SKM-1 (cell line): ENCODE data around the gene BICRA.
A peak's percentile ranks its signal among the peaks of the same experiment; 100 is the strongest.
"Not testable (repeated sequence)": the region's sequence is repeated elsewhere in the genome, so short reads cannot be mapped to it uniquely, and the experiment has no call there.

Experiments
- DNase-seq: peaks from one replicate; lab custom pipeline; 2025; ENCODE audit not compliant: unreplicated experiment; lab: John Stamatoyannopoulos, UW

The BICRA gene

DNA sequence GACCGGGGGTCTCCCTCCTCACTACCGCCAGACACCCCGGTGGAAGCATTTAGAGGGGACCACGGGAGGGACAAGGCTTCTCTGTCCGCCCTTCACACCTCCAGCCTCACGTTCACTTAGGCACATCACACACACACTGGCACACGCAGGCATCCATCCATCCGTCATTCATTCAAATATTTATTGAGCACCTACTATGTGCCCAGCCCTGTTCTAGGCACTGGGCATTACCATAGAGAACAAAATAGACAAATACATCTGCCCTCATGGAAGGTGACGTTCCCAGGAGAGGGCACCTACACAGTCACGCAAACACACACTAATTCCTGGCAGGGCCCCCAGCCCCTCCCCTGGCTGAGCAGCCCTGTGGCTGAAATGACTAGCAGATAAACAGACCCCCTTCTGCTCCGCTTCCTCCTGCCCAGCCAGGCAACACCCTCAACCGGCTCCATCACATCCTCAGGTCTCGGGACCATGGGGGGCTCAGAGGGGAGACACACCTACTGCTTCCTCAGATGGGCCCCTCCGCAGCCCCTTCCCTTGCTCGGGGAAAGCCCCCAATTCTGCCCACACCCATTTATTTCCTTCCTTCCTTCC, 132.7 kb downstream of the BICRA start:
- DNase-seq = no peak

GRCh38 chr19:47742634-47743033, 133.7 kb downstream of the BICRA start:
- no peak for DNase-seq

DNA sequence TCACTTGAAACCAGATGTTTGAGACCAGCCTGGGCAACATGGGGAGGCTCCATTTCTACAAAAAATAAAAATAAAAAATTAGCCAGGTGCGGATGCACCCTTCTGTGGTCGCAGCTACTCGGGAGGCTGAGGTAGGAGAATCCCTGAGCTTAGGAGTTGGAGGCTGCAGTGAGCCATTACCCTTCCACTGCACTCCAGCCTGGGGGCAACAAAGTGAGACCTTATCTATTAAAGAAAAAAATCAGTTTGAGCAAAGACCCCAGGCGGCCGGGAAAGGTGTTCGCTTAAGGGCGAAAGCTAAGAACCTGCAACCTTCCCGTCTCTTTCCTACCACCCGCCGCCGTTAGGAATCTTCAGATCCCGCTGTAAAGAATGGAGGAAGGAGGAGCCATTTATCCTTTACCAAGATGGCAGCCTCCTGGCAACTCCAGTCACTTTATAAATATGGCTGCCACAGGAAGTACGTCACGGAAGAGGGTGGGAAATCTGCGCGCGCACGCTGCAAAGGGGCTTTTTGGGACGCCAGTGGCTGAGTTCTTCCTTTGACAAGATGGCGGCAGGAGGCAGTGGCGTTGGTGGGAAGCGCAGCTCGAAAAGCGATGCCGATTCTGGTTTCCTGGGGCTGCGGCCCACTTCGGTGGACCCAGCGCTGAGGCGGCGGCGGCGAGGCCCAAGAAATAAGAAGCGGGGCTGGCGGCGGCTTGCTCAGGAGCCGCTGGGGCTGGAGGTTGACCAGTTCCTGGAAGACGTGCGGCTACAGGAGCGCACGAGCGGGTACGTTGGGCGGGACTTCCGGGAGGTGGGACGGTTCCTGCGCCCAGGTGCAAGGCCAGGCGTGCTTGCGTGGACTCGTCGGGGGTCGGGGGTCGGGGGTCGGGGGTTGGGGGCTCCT, 136.3 kb downstream of the BICRA start, which contains the start of gene NOP53:
Gene NOP53, plus strand, starts transcription at position 537 of the 892 bp plus-strand sequence. Its CDS starts 14 bp downstream, at position 551.
- peak; percentile 25 for DNase-seq

- DNase-seq = not testable (repeated sequence)
Measured at GRCh38 chr19:47746129-47746528, 137.2 kb downstream of the BICRA start.

DNA sequence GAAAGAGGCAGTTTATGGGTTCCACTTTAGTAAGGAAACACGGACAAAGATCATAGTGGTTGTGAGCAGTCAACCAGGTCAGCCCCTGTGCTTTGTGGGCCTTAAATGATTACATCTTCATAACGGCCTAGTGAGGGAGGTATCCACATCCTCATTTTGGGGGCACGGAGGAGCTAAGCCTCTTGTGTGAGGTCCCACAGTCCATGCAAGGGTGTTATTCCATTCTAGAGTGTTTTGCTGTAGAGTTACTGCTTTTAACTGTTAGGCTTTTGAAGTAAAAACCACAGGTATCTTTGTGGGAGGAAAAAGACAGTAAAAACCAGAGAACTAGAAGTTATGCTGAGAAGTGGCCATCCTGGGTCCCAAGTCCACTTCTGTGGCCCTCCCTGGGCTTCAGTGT, 140.4 kb downstream of the BICRA start:
- DNase-seq = no peak

DNA sequence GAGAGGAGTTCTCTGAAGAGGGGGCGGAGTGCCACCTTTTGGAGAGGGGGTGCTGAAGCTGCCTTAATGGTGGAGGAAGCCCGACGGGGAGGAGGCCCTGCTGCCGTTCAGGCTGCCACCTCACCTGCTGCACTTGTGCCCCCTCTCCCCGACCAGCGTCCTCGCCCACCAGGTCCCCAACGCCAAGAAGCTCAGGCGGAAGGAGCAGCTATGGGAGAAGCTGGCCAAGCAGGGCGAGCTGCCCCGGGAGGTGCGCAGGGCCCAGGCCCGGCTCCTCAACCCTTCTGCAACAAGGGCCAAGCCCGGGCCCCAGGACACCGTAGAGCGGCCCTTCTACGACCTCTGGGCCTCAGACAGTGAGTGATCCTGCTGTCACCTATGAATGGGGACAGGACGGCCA, 141.8 kb downstream of the BICRA start:
- no peak for DNase-seq

DNA sequence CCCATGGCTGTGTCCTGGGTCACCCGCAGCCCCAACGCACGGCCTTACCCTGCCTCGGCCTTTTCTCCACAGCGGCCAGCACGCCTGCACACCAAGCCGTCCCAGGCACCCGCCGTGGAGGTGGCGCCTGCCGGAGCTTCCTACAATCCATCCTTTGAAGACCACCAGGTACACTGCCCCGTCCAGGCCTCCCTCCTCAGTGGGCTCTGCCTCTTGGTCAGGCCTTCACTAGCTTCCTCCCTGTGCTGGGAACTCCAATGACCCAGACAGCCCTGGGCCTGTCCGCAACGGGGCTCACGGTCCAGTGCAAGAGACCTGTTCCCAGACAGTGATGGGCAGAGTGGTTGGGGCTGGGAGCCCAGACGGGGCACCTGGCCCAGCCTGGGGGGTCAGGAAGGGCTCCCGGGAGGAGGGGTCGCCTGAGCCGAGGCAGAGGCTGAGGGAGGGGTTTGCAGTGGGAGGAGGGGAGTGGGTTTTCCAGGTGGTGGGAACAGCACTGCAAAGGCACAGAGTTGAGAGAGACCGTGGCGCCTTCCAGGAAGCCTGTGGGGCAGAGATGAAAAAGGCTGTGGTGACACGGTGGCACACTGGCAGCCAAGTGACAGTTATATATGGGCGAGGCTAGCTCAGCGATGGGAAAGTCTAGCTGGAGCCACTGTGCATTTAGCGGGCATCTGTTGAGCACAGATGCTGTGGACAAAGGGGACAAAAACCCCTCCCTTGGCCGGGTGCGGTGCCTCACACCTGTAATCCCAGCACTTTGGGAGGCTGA, 143.7 kb downstream of the BICRA start:
- no peak for DNase-seq
